Activated CD4-positive, alpha-beta T cell treated with anti-CD3 and anti-CD28 coated beads, Interleukin-2, amount 50 U/mL, for 1 hour (primary cell): ENCODE results near the gene FNDC3B.
"Not testable (repeated sequence)": the region's sequence is repeated elsewhere in the genome, so short reads cannot be mapped to it uniquely, and the experiment has no call there.

Experiments used
- DNase-seq: peaks from one replicate; pipeline ENCODE4 v3.0.0-alpha.2; 2020

The FNDC3B gene

DNA sequence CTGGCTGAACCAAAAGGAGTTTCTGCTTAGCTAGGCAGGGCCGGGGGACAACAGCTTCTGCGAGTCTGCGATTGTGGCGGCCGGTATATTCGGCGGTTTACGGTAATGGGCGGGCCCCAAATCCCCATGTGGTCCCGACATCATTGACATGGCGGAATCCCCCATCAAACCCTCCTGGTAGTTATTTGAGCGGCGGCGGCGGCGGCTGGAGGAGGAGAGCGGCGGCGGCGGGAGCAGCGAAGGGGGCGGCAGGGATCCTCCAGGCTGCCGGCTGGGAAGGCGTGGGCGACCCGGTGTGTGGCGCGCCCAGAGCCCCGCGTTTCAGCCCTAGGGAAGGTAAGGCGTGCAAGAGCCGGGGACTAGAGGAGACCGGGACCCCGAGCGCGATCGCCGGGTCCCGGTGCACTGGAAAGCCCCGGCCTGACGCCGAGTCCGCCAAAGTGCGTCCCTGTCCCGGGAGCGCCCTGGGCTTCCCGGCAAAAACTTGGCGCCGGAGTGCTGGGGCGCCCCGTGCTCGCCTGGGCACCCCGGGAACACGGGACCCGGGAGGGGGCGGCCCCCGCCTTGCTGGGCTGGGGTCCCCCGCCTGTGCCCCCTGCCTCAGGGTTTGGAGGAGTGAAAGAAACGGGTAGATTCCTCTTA, at the start of gene FNDC3B:
FNDC3B (plus strand) TSS at position 143 of the 642 bp plus-strand sequence. CDS start 72,902 bp downstream, outside the sequence.
- DNase-seq: peak; percentile 91

DNA sequence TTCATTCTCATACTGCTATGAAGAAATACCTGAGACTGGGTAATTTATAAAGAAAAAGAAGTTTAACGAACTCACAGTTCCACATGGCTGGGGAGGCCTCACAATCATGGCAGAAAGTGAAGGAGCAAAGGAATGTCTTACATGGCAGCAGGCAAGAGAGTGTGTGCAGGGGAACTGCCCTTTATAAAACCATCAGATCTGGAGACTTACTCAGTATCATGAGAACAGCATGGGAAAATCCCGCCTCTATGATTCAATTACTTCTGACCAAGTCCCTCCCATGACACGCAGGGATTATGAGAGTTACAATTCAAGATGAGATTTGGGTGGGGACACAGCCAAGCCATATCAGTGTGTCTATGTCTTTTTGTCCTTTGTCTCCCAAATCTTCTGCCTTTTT, 49.1 kb upstream of the FNDC3B start:
- not testable (repeated sequence) for DNase-seq

DNA sequence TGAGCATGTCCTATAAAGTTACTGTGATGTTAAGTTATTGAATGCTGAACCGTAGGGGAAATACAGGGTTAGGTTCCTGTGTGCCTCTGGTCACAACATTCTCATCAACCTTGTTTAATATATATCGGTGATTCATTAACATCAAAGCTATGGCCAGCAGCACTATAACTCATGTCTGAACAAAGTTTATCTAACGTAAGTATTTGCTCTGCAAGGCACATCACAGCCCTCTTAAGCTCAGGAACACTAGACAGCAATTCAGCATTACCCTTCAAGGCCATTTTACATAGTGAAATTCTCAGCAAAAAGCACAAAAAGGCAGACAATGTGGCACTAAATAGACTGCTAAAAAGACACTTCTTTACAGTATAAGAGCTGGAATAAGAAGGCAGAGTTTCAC, 48.2 kb upstream of the FNDC3B start:
- DNase-seq: no peak

DNA sequence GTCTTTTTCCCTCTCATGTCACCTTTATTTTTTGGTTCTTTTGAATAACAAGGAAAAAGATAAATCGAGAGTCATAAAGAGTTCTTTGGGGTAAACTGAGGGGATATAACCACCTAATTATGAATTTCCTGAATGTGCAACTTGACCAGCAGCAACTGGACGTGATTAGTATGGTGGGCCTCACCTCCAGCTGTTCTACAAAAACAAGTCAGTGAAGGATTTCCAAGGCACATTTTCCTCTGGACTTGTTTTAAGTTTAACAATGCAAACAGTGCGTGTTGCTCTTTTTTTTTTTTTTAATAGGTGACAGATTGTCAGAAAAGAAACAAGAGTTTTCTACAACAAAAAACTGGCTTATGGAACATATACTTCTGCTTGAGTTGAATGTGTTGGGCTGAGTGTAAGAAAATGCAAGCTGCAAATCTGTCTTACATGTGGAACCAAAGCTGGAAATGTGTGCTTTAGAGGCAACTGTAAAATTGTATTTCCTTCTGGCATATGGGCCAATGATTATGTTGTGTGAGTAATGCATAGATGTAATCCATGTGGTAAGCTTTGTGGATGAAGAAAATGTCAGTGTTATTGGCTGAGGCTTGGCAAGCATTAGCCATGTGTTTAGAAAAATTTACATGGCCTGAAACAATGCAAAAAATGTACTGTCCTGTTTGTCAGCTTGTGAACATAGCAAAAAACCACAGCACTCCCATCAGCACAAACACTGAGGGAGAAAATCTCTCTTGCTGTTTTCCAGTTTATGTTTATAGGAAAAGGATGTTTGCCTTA, 44.5 kb upstream of the FNDC3B start:
- no peak for DNase-seq

DNA sequence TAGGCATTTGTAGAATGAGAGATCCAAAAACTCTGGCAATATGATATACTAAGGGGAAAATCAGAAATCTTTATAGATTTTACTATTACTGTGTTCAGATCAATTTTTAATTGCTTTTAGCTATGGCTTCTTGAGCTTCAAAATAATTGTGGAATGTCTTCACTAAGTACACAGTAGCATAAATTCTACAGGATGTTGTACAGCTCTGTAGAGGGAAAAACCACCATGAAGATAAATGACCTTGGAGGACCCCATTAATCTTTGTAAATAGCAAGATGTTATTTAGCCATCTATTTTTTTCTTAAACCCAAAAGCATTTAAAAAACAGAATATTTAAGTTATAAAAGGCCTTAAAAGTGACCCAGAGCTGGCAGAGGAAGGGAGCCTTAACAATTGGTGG, 43.9 kb upstream of the FNDC3B start:
- DNase-seq: no peak

DNA sequence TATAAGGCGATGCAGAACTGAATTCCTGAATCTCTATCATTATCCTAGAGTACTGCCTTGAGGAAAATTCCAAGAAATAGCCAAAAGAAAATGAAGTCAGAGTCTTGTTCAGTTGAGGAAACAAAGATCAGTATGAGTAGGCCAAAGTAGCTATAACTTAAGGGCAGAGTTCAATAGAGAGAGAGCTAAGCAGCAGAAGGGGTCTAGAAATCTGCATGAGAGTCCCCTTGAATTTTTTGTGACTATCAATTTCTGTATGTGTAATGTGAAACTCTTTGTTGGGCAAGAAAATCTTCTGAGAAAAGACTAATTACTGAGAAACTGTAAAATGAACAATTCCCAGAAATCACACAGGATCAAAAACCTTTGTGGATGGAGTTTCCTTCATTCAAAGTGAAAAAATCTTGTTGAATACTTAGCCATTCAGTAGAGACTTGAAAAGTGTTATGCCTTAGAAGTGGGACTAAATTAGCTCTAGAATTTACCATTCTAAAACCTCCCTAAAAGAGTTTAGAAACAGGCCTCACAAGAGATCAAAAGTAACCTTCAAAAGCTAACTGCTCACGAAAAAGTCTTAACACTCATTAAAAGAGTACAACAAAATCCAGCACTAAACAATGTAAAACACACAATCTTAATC, 43.1 kb upstream of the FNDC3B start:
- no peak for DNase-seq

DNA sequence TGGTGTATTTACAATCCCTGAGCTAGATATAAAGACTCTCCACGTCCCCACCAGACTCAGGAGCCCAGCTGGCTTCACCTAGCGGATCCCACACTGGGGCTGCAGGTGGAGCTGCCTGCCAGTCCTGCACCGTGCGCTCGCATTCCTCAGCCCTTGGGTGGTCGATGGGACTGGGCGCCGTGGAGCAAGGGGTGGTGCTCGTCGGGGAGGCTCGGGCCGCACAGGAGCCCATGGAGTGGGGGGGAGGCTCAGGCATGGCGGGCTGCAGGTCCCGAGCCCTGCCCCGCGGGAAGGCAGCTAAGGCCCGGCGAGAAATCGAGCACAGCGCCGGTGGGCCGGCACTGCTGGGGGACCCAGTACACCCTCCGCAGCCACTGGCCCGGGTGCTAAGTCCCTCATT, 40.6 kb upstream of the FNDC3B start:
- DNase-seq: not testable (repeated sequence)

DNA sequence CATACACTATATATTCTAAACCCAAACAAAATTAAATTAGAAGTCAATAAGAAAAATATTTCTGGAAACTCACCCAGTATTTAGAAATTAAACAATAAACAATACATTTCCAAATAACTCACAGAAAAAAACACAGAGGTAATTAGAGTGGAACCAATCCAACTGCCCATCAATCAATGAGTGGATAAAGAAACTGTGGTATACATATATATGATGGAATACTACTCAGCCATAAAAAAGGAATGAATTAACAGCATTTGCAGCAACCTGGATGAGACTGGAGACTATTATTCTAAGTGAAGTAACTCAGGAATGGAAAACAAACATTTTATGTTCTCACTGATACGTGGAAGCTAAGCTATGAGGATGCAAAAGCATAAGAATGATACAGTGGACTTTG, 37.8 kb upstream of the FNDC3B start:
- not testable (repeated sequence) for DNase-seq

DNA sequence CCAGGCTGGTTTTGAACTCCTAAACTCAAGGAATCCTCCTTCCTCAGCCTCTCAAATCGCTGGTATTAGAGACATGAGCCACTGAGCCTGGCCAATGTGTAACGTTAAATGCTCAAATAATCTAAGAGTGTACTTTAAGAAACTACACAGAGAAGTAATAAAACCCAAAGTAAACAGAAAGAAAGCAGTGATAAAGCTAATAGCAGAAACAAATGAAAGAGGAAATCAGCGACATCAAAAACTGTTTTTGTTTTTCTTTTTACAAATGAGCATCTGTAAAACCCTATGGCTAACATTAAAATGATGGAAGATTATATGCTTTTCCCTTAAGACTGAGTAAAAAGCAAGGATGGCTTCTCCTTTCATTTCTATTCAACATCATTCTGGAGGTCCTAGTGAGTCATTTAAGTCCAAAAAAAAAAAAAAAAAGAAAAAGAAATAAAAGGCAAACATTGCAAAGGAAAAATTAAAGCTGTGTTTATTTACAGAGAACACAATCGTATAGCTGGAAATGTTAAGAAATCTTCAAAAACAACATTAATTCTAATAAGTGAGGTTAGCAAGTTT, 36.8 kb upstream of the FNDC3B start:
- no peak for DNase-seq

DNA sequence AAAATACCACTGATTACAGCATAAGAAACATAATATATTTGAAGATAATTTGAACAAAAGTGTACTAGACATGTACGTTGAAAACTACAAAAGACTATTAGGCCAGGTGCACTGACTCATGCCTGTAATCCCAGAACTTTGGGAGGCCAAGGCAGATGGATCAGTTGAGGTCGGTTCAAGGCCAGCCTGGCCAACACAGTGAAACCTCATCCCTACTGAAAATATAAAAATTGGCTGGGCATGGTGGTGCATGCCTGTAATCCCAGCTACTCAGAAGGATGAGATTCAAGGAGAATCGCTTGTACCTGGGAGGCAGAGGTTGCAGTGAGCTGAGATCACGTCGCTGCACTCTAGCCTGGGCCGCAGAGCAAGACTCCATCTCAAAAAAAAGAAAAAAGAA, 36.2 kb upstream of the FNDC3B start:
- DNase-seq: no peak

DNA sequence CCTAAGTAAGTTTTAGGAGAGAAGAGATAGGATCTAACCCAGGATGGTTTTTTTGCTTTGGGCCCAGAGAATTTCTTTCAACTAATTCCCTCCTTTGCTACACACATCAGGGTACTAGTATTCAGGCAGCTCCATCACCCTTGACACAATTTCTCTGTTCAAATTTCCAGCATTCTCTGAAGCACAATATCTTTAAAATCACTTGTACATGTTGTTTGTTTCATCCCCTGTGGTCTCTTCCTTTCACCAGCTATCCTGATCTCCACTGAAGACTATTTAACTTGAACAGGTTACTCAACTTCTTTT, 32.4 kb upstream of the FNDC3B start:
- DNase-seq: no peak

DNA sequence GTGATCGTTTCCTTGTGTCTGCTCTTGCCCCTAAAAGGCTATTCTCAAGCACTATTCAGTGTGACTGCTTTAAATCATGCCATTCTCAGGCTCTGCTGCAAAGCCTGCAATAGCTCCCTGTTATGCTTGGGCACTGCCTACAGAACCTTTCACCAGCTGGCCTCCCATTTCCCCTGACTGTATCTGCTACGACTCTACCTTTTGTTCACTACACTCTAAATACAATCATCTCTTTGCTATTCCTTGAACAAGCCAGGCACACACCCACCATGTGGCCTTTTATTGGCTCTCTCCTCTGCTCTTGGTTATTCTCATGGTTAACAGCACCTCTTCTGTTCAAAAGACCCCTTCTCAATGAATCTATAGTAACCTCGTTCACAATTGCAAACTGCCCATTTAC, 29.6 kb upstream of the FNDC3B start:
- DNase-seq: no peak

DNA sequence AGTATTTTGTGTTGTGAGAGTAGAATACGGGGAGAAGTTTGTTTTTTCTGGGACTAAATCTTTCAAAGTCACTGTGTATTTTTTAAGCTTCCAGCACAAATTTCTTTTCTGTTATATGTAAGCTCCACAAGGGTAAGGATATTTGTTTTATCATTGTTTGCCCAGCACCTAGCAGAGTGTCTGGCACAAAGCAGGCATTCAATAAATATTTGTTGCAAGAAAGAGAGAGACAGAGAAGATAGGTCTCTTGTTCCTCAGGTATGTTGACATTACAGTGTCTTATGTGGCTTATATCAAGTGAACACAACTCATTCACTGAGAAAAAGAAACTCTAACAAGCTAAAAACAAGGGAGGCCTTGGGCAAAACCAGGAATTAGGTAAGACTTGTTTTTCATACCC, 26.6 kb upstream of the FNDC3B start:
- DNase-seq: no peak

DNA sequence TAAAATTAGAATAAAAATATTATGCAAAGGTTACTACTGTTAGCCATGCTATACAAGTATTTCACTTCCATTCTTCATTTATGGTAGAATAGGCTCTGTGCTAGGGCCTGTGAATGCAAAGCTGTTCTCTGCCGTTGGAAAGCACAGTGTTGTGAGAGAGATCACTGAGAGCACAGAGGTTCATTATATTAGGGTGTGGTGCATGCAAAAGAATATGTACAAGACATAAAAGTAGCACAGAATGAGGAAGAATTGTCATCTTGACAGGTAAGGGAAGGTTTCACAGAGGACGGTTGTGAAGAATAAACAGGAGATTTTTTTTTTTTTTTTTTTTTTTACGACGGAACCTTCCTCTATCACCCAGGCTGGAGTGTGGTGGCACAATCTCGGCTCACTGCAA, 25.2 kb upstream of the FNDC3B start:
- no peak for DNase-seq

DNA sequence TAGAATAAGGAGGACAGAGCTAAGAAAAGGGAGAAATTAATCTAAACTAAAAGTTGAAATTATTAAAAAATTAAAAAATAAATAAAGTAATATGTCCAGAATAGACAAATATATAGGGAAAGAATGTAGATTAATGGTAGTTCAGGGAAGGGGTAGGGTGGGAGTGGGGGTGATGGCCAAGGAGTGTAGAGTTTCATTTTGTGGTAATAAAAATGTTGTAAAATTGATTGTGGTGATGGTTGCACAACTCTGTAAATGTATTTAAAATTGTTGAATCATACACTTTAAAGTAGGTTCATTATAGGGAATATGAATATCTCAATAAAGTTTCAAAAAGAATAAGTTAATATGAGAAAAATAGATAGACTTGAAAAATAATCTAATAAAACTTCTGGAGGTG, 21.0 kb upstream of the FNDC3B start:
- DNase-seq: no peak

DNA sequence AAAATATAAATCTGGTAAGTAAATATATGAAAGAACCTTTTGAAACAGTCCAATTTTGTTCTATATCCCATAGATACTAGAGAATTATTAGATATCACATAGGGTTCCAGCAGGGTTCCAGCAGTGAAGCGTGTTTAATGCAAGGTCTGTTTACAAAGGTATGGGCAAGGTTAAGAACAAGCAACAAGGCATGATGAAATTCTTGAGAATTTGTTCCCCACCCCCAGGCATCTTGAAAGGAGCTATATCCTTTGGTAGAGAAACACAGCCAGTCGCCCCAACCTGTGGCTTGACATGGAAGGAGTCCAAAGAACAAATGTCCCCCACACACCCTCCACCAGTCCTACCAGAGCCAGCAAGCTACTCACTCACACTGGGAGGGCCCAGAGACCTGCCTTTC, 18.6 kb upstream of the FNDC3B start:
- DNase-seq: no peak

DNA sequence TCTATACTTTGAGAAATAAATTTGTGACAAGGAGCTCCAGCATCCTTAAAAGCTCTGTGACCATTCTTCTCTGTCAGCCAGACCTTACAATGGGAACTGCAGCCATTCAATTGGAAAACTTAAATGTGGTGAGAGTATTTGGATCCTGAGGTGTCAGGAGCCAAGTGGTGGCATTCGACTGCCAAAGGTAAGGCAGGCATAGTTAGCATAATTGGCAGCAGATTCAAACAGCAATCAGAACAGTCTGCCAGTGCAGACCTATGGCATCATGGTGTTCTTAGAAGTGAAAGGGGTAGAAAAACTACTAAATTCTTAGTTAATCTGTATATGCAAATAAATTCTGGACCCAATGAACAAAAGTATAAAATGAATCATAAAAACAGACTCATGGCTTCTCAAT, 18.2 kb upstream of the FNDC3B start:
- DNase-seq: no peak

DNA sequence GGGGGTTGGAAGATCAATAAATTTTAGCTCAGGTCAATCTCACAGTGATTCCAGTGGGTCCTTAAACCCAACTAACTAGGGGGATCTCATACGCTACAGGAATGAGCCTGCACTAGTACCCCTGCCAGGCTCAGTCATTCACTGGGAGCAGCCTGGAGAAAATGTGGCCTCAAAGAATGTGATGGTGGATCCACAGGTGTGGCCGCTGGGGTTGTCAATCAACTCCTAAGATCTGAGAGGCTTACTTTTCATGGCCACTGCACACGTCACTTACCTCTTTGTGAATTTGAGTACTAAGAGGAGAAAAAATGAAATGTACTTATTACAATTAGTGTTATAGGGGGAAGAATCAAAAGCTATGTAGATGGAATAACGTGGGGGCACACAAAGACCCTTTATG, 17.5 kb upstream of the FNDC3B start:
- no peak for DNase-seq

DNA sequence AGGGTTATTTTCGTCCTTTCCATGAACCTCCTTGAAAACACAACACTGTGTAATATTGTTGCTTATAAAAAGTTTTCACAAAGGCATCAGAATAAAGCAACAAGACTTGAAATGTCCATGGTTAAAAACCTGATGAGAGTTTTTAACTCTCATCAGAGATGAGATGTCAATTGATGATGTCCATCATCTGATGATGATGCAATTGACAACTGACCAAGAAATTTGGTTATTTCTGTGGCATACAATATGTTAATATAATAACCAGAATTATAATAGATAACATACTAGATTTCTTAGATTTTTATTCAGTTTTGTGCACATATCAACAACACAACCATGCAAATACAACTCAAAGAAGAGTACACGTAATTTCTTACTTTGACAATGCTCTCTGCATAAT, 15.5 kb upstream of the FNDC3B start:
- DNase-seq: no peak

DNA sequence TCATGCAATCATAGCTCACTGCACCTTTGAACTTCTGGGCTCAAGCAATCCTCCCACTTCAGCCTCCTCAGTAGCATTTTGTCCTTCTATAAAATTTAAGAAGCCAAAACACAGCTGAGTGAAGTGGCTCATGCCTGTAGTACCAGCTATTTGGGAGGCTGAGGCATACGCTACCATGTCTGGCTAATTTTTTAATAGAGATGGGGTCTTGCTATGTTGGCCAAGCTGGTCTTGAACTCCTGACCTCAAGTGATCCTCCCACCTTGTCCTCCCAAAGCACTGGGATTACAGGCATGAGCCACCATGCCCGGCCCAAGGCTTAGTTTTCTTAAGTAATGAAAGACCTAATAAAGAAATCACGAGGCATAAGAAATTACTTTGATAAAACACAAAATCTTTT, 14.7 kb upstream of the FNDC3B start:
- no peak for DNase-seq

DNA sequence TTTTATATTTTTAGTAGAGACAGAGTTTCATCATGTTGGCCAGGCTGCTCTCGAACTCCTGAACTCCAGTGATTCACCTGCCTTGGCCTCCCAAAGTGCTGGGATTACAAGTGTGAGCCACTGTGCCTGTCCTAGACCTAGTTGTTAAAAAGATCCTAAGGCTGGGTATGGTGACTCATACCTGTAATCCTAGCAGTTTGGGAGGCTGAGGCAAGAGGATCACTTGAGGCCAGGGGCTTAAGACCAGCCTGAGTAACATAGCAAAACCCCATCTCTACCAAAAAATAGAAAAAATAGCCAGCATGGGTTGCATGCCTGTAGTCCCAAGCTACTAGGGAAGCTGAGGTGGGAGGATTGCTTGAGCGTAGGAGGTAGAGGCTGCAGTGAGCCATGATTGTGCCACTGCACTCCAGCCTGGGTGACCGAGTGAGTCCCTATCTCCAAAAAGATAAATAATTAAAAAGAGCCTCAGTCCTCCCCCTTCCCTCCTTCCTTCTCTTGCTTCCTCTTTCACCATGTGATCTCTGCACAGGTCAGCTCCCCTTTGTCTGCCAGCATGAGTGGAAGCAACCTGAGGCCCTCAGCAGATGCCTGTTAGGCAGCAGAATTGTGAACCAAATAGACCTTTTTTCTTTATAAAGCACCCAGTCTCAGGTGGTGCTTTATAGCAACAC, 9.8 kb upstream of the FNDC3B start:
- DNase-seq: no peak

DNA sequence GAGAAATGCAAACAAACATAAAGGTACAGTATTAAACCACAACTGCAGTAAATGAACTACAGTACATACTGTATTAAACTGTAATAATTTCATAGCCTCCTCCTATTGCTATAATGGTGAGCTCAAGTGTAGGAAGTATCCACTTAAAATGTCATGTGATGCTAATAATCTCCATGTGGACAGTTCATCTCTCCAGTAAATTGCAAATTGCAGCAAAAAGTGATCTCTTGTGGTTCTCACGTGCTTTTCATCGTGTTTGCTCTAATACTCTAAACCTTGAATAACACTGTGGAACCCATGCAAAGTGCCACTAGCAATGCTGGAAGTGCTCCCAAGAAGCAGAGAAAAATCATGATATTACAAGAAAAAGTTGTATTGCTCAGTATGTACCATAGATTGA, 9.2 kb upstream of the FNDC3B start:
- DNase-seq: no peak

DNA sequence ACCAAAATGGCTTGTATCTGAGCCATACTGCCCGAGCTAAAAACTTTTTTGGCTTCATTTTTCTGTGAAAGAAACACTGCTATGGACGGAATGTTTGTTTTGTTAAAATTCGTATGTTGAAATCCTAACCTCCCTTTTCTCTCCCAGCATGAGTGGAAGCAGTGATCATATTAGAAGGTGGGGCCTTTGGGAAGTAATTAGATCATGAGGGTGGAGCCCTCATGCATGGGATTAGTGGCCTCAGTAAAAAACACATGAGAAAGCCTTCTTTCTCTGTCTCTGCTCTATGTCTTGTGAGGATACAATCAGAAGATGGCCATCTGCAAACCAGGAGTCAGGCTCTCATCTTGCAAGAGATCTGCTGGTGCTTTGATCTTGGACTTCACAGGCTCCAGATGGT, 7.4 kb upstream of the FNDC3B start:
- DNase-seq: no peak

DNA sequence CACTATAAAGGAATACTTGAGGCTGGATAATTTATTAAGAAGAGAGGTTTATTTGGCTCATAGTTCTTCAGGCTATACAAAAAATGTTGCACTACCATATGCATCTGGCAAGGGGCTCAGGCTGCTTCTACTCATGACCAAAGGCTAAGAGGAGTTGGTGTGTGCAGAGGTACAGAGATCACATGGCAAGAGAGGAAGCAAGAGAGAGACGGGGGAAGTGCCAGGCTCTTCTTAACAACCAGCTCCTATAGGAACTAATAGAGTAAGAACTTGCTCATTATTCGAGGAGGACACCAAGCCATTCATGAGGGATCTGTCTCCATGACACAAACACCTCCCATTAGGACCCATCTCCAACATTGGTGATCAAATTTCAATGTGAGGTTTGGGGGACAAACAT, 6.0 kb upstream of the FNDC3B start:
- DNase-seq: no peak
